ENCODE results near the gene STEEP1.
A peak's percentile ranks its signal among the peaks of the same experiment; 100 is the strongest.
"Not testable (repeated sequence)": the region's sequence is repeated elsewhere in the genome, so short reads cannot be mapped to it uniquely, and the experiment has no call there.

Gene STEEP1

DNA sequence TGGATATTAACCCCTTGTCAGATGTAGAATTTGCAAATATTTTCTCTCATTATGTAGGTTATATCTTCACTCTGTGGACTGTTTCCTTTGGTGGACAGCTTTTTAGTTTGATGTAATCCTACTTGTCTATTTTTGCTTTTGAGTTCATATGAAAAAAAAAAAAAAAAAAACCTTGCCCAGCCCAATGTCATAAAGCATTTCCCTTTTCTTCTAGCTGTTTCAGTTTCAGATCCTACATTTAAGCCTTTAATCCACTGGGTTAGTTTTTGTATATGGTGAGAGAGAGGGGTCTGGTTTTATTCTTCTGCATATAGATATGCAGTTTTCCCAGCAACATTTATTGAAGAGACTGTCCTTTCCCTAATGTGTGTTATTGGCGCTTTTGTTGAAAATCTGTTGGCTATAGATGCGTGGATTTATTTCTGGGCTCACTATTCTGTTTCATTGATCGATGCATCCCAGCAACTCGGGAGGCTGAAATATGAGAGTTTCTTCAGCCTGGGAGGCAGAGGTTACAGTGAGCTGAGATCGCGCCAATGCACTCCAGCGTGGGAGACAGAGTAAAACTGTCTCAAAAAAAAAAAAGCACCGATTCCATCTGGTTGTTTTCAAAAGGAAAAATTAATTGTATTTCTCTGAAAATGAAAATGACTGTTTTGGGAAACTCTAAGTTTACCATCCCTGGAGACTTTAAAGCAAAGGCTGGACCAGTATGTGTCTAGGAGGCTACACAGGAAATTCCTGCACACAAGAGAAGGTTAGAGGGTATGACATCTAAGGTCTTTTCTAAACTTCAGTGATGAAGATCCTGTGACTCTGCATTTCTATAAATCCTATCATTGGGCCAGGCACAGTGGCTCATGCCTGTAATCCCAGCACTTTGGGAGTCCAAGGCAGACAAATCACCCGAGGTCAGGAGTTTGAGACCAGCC, 35.6 kb downstream of the STEEP1 start:
- no peak for DNase-seq

DNA sequence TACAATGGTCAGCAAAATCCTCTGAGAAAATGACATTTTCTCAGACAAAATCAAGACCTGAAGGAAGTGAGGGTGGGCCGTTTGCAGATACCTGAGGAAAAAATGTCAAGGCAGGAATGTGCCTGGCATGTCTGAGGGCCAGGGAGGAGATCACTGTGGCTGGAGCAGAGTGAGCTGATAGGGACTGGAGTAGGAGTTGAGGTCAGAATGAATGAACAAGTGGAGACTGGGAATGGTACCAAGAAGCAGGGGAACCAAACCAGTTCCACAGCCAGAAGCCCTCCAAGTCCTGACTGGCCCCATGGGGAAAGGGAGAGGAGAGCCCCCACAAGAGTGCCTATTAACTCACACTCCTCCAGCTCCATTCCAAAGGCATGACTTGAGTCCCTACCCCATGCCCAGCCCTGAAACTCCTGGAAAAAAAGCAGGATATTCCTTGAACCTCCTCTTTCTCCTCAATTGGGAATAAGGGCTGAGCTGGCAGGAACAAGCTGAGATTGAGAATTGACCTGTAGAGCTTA, 41.5 kb downstream of the STEEP1 start:
- DNase-seq: no peak

DNA sequence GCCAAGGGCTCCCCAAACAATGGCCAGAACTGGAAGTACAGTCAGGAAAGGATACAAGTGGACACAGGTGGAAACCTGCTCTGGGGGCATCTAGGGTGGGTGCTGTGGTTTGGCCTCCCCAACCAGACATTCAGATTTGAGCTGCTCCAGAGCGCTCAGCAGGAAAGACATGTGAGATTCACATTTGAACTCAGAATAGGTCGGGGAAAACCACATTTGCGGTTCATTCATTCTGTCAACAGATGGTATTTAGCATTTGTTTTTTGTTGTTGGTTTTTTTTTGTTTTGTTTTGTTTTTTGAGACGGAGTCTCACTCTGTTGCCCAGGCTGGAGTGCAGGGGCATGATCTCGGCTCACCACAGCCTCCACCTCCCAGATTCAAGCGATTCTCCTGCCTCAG, 44.0 kb downstream of the STEEP1 start:
- no peak for DNase-seq

DNA sequence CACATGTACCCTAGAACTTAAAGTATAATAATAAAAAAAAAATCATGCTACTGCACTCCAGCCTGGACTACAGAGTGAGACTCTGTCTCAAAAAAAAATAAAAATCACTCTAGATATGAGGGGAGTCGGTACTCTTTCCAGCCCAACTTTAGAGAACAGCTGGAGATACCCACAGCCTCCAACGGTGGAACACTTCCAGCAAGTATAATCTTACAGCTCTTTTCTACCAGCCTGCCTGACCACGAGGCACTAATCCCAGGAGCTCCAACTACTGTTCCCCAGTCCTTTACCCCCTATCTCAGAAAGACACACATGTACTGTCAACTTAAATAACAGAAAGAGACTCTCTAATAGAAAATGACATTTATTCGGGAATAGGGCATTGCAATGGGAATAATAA, 46.8 kb downstream of the STEEP1 start:
- DNase-seq: no peak

DNA sequence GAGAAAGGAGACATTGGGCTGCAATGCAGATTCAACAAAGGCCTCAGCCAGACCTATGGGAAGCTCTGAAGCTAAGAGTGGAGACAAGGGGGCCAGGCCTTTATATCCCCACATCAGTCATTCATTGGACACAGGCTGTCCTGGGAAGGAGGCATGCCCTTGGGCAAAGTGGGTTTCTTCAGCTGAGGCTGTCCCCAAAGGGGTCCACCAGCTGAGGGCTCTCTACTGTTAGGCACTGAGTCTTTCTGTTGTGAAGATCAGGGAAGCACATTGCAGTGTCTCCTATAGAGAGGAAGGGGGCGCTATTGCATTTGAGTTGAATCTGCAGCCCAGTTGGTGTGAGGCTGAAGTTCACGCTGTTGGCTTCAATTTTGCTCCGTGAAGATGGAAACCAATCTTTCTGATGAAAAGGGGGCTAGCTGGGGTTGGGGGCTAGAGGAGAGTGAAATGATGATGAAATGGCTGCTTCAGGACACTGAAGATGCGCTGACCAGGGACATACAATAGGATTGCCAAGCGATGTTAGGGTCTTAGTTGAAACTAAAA, 49.0 kb downstream of the STEEP1 start:
- DNase-seq: peak; percentile 11

DNA sequence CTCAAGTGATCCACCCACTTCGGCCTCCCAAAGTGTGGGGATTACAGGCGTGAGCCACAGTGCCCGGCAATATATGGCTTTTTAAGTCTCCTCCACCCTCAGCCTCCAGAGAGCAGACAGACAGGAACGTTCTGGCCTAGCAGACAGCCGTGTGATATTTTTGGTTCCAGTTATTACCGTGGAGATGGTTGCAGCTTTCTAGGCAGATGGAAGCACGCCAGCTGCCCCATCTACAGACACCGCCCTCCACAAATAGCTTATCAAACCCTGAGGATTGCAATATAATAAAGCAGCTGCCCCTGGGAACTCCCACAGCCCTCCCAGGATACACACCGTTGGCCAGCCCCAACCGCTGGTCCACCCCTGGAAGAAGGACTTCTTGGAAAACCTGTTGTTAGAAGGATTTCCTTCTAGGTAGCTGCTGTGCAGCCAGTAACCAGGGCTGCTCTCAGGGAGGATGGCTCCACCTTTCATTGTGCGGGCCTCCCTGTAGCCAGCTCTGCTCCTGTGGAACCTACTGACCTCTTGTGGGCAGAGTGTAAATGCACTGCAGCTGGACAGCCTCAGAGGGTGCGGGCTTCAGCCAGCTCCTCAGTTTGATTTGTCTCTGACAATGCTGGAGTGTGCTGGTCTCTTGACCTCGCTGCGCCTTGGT, 52.9 kb downstream of the STEEP1 start:
- DNase-seq: peak; percentile 73

DNA sequence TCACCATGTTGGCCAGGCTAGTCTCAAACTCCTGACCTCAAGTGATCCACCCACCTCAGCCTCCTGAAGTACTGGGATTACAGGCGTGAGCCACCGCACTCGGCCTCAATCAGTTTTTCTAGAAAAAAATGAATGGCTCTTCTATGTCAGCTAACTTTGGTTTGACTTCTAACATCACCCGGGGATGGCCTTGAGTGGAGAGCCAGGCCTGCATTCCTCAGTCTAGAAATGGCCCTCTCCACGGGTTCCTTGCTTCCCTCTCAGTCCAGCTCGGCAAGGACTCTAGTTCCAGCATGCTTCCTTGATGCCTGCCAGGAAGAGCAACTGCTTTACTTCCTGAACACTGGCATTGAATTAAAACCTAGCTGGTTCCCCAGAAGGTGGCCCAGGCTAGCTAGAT, 58.0 kb downstream of the STEEP1 start:
- DNase-seq: no peak

DNA sequence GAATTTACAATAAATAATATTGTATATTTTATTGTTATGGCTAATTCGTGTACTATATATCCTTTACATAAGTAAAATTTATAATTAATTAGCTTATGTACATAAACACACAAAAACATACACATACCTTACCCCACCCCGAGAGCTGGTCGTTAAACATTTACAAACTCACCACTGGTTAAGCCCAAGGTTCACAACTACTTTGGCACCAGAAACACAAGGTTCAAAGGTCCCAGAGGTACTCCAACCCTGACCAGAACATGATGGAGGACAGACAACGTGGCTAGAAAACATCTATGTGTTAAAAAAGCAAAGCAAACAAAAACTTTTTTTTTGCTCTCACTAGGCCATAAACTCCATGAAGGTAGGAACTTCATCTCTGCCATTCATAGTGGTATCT, 59.3 kb downstream of the STEEP1 start:
- no peak for DNase-seq

DNA sequence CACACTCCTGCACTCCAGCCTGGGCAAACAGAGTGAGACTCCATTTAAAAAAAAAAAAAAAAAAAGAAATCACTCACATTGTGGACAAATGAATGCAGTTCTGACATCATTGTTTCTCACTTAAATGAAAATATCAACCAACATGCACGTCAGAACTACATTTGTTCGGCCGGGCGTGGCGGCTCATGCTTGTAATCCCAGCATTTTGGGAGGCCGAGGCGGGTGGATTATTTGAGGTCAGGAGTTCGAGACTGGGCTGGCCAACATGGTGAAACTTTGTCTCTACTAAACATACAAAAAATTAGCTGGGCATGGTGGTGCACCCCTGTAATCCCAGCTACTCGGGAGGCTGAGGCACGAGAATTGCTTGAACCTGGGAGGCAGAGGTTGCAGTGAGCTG, 60.1 kb downstream of the STEEP1 start:
- not testable (repeated sequence) for DNase-seq

DNA sequence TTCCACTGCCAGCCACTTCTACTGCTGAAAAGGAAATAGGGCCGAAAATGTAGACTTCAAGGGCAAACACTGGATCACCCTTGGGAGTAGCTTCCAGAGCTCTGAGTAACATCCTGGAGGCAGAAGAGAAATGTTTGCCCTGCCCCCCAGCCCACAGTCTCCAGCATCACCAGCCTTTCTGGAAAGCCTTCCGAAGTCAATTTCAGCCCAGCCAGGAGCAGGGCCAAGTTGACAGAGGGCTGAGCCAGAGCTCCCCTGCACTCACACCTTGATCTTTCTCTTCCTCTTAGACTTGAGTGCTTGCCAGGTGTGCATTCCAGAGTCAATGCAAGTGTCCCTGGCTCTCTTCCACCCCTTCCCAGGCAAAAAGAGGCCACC, 61.7 kb downstream of the STEEP1 start:
- DNase-seq: peak; percentile 54

DNA sequence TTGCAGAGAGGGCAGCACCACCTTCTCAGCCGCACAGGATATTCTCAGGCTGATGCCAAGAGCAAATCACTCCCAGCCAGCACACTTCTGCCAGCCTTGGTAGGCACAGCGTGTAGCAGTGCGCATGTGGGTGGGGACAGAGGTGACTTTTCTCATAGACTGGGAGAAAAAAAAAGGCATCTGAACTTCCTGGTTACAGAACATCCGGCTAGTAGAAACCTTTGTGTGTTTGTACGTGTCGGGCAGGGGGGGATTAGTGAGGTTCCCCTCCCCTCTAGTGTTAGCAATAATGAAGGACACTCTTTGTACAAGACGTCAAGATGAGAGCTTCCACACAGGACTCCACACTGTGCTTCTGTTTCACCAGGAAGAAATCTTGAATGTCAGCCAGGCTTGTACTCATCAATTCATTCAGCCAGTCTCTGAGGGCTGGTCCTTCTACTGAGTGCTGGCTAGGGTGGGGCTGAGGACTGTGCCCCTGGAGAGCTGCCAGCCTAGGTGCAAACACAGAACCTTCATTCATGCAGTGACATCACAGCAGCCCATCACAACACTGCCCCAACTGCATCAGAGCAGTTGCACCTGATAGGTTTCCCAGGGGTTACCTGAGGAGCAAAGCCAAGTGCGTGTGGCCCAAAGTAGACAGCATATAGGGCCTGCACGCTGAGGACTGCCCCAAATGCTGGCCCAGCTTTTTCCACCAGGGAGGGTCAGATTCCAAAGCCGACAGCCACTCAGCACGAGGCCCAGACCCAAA, 62.3 kb downstream of the STEEP1 start:
- peak; percentile 82 for DNase-seq

DNA sequence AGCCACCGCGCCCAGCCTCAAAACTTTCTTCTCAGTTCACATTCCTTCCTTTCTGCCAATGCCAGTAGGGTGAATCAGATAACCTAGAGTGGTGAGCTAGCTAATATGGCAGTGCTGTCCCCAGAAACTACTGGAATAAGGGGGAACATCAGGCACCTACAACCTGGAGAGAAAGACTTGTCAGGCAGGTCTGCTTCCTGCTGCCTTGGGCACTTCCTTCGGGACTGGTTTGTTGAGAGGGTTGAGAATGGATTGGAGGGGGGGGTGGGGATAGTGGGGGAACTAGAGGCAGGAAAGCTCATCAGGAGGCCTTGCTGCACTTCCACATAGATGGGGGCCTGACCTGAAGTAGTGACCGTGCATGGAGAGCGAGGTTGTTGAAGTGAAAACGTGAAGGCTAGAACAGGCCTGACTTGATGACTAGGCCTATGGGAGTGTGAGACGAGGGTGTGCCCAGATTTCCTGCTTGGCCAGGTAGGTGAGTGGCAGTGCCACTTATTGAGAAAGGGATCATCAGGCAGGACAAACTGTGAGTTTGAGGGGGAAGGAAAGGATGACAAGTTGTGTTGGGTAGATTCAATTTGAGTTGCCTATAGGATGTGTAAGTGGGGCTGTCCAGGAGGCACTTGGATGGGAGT, 63.6 kb downstream of the STEEP1 start:
- DNase-seq: no peak

DNA sequence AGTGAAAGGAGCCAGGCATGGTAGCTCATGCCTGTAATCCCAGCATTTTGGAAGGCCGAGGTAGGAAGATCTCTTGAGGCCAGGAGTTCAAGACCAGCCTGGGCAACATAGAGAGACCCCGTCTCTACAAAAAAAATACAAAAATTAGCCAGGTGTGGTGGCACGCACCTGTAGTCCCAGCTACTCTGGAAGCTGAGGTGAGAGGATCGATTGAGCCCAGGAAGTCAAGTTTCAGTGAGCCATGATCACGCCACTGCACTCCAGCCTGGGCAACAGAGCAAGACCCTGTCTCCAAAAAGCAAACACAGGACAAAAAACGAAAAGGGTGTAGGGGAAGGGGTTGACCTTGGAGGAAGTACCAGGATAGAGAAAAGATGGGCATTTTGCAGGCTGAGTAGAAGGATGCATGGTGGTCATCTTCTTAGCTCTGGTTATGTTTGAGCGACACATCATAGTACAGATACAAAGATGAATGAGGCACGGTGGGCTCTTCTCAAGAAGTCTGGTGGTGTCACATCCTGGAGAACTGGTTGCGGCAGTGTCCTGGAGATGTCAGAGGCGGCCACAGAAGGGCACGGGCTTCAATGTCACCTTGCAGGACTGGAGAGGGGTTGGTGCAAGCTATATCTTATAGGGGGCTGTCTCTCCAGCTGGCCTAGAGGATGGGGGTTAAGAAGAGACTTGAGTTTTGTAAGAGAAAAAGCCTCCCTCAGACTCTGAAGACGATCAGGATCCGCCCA, 65.0 kb downstream of the STEEP1 start:
- DNase-seq: no peak

DNA sequence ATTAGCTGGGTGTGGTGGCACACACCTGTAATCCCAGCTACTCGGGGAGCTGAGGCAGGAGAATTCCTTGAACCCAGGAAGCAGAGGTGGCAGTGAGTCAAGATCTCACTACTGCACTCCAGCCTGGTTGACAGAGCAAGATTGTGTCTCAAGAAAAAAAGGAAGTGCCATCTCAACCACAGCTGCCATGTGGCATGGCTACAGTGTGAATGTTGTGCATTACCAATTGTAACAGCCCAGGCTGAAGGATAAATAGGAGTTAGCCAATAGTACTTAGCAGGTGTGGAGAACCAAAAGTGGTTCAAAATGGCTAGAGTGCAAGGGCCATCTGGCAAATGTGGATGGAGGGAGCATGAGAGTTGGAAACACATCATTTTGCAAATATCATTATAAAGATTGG, 68.0 kb downstream of the STEEP1 start:
- no peak for DNase-seq

DNA sequence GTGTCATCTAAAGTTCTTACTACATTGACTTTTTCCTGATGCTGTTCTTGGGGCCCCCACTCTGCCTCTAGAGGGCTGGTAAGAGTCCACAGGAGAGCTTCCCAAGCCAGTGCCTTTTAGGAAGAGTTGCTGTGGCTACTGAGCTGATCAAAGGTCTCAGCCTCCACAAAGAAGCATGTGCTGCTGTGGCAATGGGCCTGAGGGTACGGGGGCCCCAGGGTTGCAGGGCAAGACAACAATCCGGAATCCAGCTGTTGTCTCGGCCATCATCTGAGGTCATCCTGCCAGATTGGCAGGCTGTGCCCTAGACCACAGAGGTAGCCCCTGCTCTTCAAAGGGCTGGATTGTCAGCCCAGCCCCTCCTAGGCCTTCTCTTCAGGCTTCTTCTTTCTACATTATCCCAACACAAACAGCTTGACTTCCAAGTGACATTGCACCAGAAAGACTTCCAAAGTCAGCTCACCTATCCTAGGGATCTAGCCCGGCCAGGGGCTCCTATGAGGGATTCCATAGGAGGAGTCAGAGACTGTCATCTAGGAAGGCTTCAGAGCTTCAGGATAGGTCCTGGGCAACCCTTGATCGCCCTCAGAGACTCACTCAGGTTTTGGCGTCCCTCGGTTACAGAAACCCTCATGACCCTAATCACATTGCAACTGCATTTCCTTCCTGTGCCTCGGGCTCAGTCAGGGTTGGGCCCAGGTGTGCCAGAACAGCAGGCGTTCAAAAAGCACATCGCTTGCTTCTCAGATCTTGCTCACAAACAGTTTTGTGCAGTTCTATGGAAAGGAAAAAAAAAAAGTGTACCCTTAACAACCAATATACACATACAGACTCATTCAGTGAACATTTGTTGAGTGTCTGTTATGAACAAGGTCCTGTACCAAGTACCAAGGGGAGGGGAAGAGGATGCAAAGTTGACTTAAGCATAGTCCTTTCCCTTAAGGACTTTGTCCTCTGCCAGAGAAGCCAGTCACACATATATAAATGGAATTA, 69.2 kb downstream of the STEEP1 start:
- DNase-seq: no peak

DNA sequence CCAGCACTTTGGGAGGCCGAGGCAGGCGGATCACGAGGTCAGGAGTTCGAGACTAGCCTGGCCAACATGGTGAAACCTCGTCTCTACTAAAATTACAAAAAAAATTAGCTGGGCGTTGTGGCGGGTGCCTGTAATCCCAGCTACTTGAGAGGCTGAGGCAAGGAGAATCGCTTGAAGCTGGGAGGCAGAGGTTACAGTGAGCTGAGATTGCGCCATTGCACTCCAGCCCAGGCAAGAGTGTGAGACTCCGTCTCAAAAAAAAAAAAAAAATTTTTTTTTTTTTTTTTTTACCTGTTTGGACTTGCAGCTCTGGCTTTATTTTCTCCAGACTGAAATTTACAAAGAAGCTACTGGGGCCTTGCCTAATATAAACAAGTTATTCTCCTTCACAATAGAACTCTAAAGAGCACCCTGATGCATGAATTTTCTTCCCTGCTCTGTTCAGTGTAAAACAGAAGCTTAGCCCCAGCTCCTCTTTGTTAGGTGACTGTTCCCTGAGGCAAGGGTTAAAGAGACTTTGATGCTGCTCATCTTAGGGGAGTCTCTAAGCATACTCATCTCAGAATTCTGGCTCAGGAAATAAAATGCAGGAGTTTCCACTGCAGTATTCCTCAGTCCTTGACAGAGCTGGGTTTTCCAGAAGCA, 71.2 kb downstream of the STEEP1 start:
- not testable (repeated sequence) for DNase-seq

DNA sequence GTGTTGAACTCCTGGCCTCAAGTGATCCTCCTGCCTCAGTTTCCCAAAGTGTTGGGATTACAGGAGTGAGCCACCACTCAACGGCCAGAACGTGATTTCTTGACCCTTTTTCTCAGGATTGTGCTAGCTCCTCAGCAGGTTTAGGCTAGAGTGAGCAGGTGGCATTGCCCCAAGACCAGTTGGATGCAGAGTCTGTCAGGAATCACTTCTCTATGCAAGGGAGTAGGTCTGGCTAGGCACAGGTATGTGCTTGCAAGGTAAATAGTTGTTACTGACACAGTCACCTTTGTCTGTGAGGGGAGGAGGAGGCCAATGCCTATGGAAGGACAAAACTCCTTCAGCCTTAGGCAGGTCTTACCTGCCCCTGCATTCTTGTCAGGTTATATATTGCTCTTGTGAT, 72.7 kb downstream of the STEEP1 start:
- no peak for DNase-seq

DNA sequence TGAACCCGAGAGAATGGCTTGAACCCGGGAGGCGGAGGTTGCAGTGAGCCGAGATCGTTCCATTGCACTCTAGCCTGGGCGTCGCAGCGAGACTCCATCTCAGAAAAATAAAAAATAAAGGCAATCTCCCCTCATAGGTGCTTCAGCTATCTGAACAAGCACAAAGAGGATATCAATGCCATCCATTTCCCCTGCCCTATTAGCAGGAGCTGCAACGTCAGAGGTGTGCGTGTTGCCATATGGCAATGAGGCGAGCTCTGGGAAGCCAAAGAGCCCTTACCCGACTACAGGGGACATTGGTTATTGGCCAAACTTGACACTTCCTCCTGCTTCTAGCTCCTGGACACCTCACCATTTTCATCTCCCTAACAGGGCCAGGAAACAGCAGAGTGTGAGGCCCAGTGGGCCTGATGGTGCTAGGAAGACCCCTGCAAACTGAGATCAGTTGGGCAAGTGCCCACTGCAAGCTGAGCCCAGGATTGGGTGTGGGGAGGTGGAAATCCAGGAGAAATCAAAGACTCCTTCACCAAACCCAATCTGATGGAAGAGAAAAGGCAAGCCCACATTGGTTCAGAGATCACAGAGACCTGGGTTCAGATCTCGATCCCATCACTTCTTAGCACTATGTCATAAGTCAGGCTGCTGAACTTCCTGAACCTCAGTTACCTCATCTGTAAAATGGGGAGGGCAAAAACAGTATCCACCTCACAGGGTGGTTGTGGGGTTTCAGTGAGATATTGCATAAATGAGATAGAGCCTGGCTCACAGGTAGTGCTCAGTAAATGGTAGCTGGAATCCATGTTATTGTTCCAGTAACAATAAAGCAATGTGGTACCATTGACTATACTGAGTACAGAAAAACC, 75.8 kb downstream of the STEEP1 start:
- no peak for DNase-seq

DNA sequence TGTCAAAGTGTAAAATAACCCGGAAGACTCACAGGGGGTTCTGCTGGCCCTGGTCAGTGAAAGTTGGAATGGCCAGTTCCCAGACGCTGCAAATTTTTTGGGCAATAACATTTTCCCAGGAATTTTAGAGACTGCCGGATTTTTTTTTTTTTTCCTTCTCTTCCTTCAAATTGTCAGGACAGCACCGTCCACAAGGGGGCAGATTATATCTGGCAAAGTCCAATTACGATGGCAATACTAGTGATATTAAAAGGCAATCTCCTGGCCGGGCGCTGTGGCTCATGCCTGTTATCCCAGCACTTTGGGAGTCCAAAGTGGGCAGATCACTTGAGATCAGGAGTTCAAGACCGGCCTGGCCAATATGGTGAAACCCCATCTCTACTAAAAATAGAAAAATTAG, 76.5 kb downstream of the STEEP1 start:
- no peak for DNase-seq

Measured in DMS153 (cell line).